ENCODE results near the gene ATP7B. TPM values are rescaled to one million over a fixed set of nuclear protein-coding genes. Genes with fewer than 3 reads are reported as not detected.

The ATP7B gene
- total and polyA plus RNA-seq, 2 experiments from 2014 or later: 2.2 to 12.8 TPM

DNA sequence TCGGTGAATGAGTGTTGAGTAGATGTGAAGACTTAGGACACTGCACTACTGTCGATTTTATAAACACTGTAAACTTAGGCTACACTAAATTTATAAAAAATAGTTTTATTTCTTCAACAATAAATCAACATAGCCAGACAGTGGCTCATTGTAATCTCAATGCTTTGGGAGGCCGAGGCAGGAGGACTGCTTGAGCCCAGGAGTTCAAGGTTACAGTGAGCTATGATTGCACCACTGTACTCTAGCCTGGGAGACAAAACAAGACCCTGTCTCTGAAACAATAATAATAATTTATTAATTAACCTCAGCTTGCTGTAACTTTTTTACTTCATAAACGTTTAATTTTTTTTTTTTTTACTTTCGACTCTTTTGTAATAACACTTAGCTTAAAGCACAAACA, 34.4 kb downstream of the ATP7B start:
- ATAC-seq: no peak

DNA sequence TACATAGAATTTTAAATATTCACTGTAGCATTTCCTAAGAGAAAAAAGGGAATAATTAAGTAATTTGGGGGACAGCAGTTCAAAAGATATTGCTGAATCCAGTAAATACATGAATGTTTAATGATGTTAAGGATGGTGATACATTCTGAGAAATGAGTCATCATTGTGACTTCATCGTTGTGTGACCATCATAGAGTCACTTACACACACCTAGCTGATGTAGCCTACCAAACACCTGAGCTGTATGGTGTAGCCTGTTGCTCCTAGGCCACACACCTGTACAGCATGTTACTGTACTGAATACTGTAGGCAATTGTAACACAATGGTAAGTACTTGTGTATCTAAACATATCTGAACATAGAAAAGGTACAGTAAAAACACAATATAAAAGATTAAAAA, 34.8 kb downstream of the ATP7B start:
- Mint-ChIP-seq H3K4me1 (peaks cover 3% of the 10 kb centered on the region; the same call in 2 of the 3 replicates), H3K9me3 (no peaks in the 10 kb centered on the region), H3K27ac (no peak overlapping the region), H3K27me3 (ENCODE audit: insufficient read depth, low read depth, poor library complexity) (peaks cover 6% of the 10 kb centered on the region), H3K4me3 (no peak overlapping the region), H3K36me3 (ENCODE audit: low read depth) (no peaks in the 10 kb centered on the region)
- ATAC-seq (no peak), DNase-seq (ENCODE audit: low spot score) (no peak)
- Histone ChIP-seq H3K4me2 (no peak overlapping the region), H3K79me2 (replicated peaks; ENCODE audit: insufficient read depth) (no peaks in the 10 kb centered on the region), H2AFZ (no peak overlapping the region), H3K4me1 (ENCODE audit: insufficient read depth) (peaks cover 4% of the 10 kb centered on the region; the same call in 1 of the 2 replicates), H3K27me3 (ENCODE audit: insufficient read depth) (no peaks in the 10 kb centered on the region), H3F3A (replicated peaks; ENCODE audit: low read depth) (no peaks in the 10 kb centered on the region), H3K9me2 (ENCODE audit: insufficient read depth) (no peaks in the 10 kb centered on the region; the same call in 1 of the 2 replicates), H4K20me1 (replicated peaks; ENCODE audit: insufficient read depth) (no peaks in the 10 kb centered on the region; the same call in 1 of the 2 replicates), H3K36me3 (ENCODE audit: insufficient read depth) (no peaks in the 10 kb centered on the region), H3K4me3 (no peak overlapping the region), H3K27ac (ENCODE audit: low read depth) (no peak overlapping the region)
- TF ChIP-seq NANOG (IDR thresholded peaks at IDR 0.05; ENCODE audit: borderline replicate concordance): no peak
- TF ChIP-seq EZH2phosphoT487 (IDR thresholded peaks at IDR 0.05; ENCODE audit: unreplicated experiment): no peak
- no peak for TF ChIP-seq POLR2AphosphoS5 (IDR thresholded peaks at IDR 0.05; ENCODE audit: low read depth)
- TF ChIP-seq, protein P1, sequence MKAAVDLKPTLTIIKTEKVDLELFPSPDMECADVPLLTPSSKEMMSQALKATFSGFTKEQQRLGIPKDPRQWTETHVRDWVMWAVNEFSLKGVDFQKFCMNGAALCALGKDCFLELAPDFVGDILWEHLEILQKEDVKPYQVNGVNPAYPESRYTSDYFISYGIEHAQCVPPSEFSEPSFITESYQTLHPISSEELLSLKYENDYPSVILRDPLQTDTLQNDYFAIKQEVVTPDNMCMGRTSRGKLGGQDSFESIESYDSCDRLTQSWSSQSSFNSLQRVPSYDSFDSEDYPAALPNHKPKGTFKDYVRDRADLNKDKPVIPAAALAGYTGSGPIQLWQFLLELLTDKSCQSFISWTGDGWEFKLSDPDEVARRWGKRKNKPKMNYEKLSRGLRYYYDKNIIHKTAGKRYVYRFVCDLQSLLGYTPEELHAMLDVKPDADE (IDR thresholded peaks at IDR 0.05): no peak
- no peak for TF ChIP-seq STAT1 (IDR thresholded peaks at IDR 0.05; ENCODE audit: unreplicated experiment)
- no peak for TF ChIP-seq CREB1 (CRISPR knock-in tag; IDR thresholded peaks at IDR 0.05; ENCODE audit: low read depth)
- no peak for TF ChIP-seq ZNF114 (CRISPR knock-in tag; IDR thresholded peaks at IDR 0.05)
- TF ChIP-seq, protein P2, sequence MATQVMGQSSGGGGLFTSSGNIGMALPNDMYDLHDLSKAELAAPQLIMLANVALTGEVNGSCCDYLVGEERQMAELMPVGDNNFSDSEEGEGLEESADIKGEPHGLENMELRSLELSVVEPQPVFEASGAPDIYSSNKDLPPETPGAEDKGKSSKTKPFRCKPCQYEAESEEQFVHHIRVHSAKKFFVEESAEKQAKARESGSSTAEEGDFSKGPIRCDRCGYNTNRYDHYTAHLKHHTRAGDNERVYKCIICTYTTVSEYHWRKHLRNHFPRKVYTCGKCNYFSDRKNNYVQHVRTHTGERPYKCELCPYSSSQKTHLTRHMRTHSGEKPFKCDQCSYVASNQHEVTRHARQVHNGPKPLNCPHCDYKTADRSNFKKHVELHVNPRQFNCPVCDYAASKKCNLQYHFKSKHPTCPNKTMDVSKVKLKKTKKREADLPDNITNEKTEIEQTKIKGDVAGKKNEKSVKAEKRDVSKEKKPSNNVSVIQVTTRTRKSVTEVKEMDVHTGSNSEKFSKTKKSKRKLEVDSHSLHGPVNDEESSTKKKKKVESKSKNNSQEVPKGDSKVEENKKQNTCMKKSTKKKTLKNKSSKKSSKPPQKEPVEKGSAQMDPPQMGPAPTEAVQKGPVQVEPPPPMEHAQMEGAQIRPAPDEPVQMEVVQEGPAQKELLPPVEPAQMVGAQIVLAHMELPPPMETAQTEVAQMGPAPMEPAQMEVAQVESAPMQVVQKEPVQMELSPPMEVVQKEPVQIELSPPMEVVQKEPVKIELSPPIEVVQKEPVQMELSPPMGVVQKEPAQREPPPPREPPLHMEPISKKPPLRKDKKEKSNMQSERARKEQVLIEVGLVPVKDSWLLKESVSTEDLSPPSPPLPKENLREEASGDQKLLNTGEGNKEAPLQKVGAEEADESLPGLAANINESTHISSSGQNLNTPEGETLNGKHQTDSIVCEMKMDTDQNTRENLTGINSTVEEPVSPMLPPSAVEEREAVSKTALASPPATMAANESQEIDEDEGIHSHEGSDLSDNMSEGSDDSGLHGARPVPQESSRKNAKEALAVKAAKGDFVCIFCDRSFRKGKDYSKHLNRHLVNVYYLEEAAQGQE (IDR thresholded peaks at IDR 0.05; ENCODE audit: unreplicated experiment): no peak
- TF ChIP-seq, protein P3, sequence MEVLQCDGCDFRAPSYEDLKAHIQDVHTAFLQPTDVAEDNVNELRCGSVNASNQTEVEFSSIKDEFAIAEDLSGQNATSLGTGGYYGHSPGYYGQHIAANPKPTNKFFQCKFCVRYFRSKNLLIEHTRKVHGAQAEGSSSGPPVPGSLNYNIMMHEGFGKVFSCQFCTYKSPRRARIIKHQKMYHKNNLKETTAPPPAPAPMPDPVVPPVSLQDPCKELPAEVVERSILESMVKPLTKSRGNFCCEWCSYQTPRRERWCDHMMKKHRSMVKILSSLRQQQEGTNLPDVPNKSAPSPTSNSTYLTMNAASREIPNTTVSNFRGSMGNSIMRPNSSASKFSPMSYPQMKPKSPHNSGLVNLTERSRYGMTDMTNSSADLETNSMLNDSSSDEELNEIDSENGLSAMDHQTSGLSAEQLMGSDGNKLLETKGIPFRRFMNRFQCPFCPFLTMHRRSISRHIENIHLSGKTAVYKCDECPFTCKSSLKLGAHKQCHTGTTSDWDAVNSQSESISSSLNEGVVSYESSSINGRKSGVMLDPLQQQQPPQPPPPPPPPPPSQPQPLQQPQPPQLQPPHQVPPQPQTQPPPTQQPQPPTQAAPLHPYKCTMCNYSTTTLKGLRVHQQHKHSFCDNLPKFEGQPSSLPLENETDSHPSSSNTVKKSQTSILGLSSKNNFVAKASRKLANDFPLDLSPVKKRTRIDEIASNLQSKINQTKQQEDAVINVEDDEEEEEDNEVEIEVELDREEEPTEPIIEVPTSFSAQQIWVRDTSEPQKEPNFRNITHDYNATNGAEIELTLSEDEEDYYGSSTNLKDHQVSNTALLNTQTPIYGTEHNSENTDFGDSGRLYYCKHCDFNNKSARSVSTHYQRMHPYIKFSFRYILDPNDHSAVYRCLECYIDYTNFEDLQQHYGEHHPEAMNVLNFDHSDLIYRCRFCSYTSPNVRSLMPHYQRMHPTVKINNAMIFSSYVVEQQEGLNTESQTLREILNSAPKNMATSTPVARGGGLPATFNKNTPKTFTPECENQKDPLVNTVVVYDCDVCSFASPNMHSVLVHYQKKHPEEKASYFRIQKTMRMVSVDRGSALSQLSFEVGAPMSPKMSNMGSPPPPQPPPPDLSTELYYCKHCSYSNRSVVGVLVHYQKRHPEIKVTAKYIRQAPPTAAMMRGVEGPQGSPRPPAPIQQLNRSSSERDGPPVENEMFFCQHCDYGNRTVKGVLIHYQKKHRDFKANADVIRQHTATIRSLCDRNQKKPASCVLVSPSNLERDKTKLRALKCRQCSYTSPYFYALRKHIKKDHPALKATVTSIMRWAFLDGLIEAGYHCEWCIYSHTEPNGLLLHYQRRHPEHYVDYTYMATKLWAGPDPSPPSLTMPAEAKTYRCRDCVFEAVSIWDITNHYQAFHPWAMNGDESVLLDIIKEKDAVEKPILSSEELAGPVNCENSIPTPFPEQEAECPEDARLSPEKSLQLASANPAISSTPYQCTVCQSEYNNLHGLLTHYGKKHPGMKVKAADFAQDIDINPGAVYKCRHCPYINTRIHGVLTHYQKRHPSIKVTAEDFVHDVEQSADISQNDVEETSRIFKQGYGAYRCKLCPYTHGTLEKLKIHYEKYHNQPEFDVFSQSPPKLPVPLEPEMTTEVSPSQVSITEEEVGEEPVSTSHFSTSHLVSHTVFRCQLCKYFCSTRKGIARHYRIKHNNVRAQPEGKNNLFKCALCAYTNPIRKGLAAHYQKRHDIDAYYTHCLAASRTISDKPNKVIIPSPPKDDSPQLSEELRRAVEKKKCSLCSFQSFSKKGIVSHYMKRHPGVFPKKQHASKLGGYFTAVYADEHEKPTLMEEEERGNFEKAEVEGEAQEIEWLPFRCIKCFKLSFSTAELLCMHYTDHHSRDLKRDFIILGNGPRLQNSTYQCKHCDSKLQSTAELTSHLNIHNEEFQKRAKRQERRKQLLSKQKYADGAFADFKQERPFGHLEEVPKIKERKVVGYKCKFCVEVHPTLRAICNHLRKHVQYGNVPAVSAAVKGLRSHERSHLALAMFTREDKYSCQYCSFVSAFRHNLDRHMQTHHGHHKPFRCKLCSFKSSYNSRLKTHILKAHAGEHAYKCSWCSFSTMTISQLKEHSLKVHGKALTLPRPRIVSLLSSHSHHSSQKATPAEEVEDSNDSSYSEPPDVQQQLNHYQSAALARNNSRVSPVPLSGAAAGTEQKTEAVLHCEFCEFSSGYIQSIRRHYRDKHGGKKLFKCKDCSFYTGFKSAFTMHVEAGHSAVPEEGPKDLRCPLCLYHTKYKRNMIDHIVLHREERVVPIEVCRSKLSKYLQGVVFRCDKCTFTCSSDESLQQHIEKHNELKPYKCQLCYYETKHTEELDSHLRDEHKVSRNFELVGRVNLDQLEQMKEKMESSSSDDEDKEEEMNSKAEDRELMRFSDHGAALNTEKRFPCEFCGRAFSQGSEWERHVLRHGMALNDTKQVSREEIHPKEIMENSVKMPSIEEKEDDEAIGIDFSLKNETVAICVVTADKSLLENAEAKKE (CRISPR knock-in tag; IDR thresholded peaks at IDR 0.05): no peak

More for the DNA sequence above, 34.4 kb downstream of the ATP7B start:
- no peaks in the 10 kb centered on the region; the same call in 1 of the 2 replicates for H4K20me1 ChIP-seq (replicated peaks; ENCODE audit: insufficient read depth)
- H3K27me3 ChIP-seq (ENCODE audit: insufficient read depth): no peaks in the 10 kb centered on the region
- H3F3A ChIP-seq (replicated peaks; ENCODE audit: low read depth): no peaks in the 10 kb centered on the region
- no peak overlapping the region for H3K27ac Mint-ChIP-seq
- H3K4me1 ChIP-seq (ENCODE audit: insufficient read depth): peaks cover 4% of the 10 kb centered on the region; the same call in 1 of the 2 replicates
- H3K4me3 Mint-ChIP-seq: no peak overlapping the region
- TF ChIP-seq JUNB (IDR thresholded peaks at IDR 0.05; ENCODE audit: unreplicated experiment): no peak
- H3K9me3 Mint-ChIP-seq: no peaks in the 10 kb centered on the region
- H3K79me2 ChIP-seq (replicated peaks; ENCODE audit: insufficient read depth): no peaks in the 10 kb centered on the region
- no peak for DNase-seq (ENCODE audit: low spot score)
- no peak overlapping the region for H2AFZ ChIP-seq
- H3K36me3 Mint-ChIP-seq (ENCODE audit: low read depth): no peaks in the 10 kb centered on the region
- H3K27ac ChIP-seq (ENCODE audit: low read depth): no peak overlapping the region
- H3K4me1 Mint-ChIP-seq: peaks cover 4% of the 10 kb centered on the region; the same call in 2 of the 3 replicates
- H3K4me3 ChIP-seq: no peak overlapping the region
- peaks cover 5% of the 10 kb centered on the region for H3K27me3 Mint-ChIP-seq (ENCODE audit: insufficient read depth, low read depth, poor library complexity)
- H3K36me3 ChIP-seq (ENCODE audit: insufficient read depth): no peaks in the 10 kb centered on the region
- no peak overlapping the region for H3K4me2 ChIP-seq
- no peaks in the 10 kb centered on the region; the same call in 1 of the 2 replicates for H3K9me2 ChIP-seq (ENCODE audit: insufficient read depth)
